ENCODE measurements around the gene TMEM244.
"Not testable (repeated sequence)": the region's sequence is repeated elsewhere in the genome, so short reads cannot be mapped to it uniquely, and the experiment has no call there.

DNA sequence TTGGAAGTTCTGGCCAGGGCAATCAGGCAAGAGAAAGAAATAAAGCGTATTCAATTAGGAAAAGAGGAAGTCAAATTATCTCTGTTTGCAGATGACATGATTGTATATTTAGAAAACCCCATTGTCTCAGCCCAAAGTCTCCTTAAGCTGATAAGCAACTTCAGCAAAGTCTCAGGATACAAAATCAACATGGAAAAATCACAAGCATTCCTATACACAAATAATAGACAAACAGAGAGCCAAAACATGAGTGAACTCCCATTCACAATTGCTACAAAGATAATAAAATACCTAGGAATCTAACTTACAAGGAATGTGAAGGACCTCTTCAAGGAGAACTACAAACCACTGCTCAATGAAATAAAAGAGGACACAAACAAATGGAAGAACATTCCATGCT is 21.6 kb downstream of the TMEM244 start:
- TF ChIP-seq, protein P1, sequence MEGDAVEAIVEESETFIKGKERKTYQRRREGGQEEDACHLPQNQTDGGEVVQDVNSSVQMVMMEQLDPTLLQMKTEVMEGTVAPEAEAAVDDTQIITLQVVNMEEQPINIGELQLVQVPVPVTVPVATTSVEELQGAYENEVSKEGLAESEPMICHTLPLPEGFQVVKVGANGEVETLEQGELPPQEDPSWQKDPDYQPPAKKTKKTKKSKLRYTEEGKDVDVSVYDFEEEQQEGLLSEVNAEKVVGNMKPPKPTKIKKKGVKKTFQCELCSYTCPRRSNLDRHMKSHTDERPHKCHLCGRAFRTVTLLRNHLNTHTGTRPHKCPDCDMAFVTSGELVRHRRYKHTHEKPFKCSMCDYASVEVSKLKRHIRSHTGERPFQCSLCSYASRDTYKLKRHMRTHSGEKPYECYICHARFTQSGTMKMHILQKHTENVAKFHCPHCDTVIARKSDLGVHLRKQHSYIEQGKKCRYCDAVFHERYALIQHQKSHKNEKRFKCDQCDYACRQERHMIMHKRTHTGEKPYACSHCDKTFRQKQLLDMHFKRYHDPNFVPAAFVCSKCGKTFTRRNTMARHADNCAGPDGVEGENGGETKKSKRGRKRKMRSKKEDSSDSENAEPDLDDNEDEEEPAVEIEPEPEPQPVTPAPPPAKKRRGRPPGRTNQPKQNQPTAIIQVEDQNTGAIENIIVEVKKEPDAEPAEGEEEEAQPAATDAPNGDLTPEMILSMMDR (IDR thresholded peaks at IDR 0.05; ENCODE audit: extremely low read depth in 1 of 2, insufficient read depth in 1 of 2, low read depth in 1 of 2, low read length in 2 of 2), result not testable (repeated sequence)
- TF ChIP-seq EZH2 (IDR thresholded peaks at IDR 0.05; ENCODE audit: borderline replicate concordance, low read depth, low read length, severe bottlenecking); GATA2 (IDR thresholded peaks at IDR 0.05; ENCODE audit: insufficient read depth, insufficient read length, low read depth, low read length); POLR2A (IDR thresholded peaks at IDR 0.05; ENCODE audit: low read depth, low read length); POLR2AphosphoS5 (IDR thresholded peaks at IDR 0.05; ENCODE audit: insufficient read depth, low read depth, low read length): not testable (repeated sequence)

Data from endothelial cell of umbilical vein (primary cell).